Pons (tissue), 1 donor: ENCODE data around the gene PTPRN2.
"Not testable (repeated sequence)": the region's sequence is repeated elsewhere in the genome, so short reads cannot be mapped to it uniquely, and the experiment has no call there.

Experiments used
- DNase-seq: peaks from one replicate; pipeline ENCODE4 v3.0.0-alpha.2; 2016; ENCODE audit warnings: low spot score

The PTPRN2 gene

DNA sequence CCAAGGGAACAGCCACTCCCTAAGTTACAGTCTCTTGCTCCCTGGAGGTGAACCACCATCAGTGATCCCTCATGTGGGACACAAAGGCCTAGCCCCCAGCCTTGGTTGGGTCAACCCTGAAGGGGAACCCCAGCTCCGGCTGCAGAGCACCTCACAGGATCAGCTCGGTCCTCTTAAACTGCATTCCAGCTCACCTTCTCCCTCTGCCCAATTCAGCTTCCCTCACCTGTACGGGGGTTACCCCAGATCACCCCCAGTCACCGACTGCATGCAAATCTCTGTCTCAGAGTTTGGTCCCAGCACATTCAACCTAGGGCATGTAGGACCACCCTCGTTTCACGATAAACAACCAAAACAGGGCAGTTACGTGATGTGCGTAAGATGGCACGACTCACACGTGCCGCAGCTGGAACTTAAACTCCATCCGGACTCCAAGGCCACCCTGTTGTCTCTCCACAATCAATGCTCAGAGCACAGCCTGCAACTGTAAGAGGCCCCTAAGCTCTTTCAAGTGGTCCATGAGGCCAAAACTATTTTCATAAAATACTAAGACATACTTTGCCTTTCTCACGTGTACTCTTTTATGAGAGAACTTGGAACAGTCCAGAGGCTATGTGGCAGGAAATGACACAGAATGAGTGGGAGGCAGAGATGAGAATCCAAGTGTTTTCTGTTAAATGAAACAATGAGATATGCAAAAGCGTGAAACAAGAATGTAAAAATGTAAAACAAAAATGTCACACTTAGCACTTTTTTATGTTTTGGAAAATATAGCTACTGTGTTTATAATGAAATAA, 285.2 kb downstream of the PTPRN2 start:
- no peak for DNase-seq

DNA sequence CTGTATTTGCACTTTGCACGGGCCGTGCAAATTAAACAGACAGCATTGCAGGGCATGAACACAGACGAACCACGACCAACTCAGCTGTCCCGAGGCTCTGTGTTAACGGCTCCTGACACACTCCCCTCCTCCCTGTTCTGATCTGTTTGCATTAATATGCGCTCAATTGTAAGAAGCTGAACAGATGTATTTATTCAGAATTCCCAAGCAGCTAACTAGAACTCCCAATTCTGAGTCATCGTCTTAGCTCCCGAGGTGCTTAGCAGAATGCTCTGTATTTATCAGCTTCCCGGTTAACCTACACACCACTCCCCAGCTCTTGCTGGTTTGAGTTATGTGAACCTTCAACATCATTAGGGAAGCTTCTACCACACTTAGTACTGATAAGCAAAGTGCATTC, 286.4 kb downstream of the PTPRN2 start:
- DNase-seq = no peak

GRCh38 chr7:158300427-158300826, 287.2 kb downstream of the PTPRN2 start:
- DNase-seq = no peak

DNA sequence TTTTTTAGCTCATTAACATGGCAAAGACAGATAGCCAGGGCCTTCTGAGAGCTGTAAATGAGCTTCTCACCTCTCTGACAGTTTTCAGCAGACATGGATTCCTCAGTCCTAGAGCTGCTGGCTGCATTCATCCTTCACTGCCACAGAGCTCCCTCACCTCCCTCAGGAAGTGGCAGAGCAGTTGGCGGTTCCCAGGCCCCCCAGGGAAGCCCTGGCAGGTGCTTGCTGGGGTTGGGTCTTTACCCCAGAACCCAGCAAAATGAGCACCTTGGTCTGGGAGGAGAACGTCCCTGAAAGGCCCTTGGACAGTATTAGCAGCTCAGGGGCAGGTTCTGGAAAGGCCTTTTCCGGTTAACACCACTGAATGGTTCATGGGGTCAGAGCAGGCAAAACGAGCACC, 288.0 kb downstream of the PTPRN2 start:
- no peak for DNase-seq

DNA sequence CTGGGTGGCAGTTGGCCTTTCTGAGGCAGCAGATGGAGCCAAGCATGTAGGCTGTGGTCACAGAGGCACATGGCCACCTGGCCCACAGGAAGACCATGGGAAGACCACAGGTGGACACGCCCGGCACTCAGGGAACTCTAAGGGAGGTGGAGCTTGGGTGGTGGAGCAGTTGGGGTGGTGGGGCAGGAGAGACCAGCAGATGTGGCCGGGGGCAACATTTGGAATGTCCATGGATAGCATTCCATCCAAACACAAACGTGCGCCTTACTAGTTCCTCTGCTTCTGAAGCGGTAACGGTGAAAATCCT, 290.9 kb downstream of the PTPRN2 start:
- no peak for DNase-seq

DNA sequence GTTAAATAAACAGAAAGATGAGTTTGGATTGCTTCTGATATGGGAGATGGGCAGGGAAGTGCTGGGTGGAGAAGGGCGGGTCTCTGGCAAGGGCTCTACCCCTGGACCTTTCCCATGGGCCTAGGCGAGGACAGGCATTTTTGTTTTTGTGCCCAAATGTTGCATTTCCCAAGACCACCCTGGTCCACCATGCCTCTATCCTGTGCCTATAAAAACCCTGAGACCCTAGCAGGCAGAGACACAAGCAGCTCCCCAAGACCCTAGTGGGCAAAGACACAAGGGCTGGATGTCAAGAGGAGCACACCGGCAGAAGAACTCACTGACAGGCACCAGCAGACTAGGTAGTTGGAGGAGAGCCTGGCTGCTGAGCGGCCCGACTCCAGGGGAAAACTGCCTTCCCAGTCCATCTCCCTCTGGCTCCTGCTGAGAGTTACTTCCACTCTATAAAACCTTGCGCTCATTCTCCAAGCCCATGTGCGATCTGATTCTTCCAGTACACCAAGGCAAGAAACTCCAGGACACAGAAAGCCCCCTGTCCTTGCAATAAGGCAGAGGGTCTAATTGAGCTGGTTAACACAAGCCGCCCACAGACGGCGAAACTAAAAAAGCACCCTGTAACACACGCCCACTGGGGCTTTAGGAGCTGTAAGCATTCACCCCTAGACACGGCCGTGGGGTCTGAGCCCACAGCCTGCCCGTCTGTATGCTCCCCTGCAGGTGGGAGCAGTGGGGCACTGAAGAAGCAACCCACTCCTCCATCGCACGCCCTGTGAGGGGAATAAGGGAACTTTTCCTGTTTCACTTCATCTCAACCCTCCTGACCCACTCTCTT, 291.4 kb downstream of the PTPRN2 start:
- no peak for DNase-seq

GRCh38 chr7:158294468-158295215, 293.0 kb downstream of the PTPRN2 start:
- DNase-seq = not testable (repeated sequence)

- no peak for DNase-seq
These were observed 294.7 kb downstream of the PTPRN2 start for GRCh38 chr7:158292948-158293347.

- no peak for DNase-seq
These were observed 295.6 kb downstream of the PTPRN2 start for GRCh38 chr7:158291998-158292397.

GRCh38 chr7:158289761-158290523, 297.7 kb downstream of the PTPRN2 start:
- DNase-seq = no peak

DNA sequence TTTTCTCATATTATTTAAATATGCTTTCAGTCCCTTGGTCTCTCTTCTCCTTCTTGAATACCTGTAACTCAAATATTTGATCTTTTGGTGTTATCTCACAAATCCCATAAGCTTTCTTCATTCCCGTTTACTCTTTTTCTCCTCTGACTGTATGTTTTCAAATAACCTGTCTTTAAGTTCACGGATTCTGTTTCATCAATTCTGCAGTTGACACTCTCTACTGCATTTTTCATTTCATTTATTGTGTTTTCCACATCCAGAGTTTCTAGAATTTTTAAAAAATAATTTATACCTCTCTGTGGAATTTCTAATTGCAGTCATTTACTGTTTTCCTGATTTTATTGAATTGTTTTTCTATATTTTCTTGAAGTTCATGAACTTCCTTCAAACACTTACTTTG, 298.4 kb downstream of the PTPRN2 start:
- no peak for DNase-seq

DNA sequence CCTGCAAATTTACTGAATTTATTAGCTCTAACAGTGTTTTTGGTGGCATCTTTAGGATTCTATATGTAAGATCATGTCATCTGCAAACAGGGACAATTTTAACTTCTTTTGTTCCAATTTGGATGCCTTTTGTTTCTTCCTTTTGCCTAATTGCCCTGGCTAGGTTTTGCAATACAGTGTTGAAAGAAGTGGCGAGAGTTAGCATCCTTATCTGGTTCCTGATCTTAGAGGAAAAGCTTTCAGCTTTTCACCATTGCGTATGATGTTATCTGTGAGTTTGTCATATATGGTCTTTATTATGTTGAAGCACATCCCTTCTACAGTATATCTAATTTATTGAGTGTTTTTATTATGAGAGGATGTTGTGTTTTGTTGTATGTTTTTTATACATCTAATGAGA, 301.4 kb downstream of the PTPRN2 start:
- no peak for DNase-seq

- no peak for DNase-seq
These were observed 302.2 kb downstream of the PTPRN2 start for GRCh38 chr7:158285383-158285770.

DNA sequence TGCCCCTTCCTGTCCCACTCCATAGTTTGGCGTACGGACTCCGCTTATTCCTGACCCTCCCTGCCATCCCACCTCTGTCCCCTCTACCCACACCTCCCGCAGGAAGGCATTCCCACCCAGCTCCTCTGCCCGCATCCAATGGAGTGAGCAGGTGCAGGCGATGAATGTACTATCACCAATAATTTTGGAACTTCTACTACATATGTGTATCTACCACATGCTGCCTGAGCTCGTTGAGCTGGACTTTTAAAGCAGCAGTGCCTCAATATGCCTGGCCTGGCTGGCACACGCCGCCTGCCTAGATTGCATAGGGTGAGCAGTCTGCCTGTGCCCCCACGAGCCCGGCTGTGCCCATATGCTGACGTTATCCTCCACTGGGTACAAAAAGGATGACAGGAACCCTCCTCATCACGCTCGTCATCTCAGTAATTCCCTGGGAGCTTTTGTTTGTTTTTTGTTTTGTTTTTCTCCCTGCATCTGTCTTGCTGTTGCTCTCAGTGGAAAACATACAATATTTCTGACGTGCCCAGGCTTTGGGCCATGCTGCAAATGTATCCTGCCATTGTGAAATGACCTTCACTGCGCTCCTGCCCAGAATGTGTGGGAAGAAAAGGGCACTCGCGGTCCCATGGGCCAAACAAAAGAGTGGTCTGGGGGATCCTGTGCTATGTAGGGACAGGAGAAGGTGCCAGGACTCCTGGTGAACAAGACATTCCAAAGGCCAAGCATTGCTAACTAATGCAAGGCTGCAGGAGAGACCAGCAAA, 302.8 kb downstream of the PTPRN2 start:
- DNase-seq = no peak

DNA sequence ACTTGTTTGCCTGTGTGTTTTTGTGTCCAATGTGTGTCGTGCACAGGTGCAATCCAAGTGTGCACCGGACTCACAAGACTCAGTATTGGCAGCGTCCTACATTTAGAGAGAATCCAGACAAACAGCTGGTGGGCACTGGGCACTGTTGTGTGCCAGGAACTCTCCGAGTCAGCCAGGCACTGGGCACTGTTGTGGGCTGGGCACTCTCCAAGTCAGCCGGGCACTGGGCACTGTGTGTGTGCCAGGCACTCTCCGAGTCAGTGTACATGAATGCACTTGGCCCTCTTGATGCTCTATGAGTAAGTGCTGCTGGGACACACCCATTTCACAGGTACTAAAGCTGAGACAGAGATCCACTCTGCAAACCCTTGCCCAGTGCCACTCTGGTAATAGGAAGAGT, 303.5 kb downstream of the PTPRN2 start:
- no peak for DNase-seq

- no peak for DNase-seq
These were observed 304.3 kb downstream of the PTPRN2 start for GRCh38 chr7:158283016-158283974.

DNA sequence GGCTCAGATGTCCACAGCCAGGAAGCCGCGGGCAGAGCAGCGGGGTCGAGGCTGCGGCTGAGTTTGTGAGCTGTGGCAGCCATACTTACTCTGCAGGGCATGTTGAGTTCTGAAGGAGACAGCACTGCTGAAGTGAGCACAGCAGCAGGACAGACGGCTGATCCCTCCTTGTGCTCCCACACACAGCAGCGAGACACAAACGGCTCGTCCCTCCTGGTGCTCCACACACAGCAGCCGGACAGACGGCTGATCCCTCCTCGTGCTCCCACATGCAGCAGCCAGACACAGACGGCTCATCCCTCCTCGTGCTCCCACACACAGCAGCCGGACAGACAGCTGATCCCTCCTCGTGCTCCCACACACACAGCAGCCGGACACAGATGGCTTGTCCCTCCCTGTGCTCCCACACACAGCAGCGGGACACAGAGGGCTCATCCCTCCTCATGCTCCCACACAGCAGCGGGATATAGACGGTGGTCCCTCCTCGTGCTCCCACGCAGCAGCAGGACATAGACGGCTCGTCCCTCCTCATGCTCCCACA, 305.1 kb downstream of the PTPRN2 start:
- DNase-seq = no peak

DNA sequence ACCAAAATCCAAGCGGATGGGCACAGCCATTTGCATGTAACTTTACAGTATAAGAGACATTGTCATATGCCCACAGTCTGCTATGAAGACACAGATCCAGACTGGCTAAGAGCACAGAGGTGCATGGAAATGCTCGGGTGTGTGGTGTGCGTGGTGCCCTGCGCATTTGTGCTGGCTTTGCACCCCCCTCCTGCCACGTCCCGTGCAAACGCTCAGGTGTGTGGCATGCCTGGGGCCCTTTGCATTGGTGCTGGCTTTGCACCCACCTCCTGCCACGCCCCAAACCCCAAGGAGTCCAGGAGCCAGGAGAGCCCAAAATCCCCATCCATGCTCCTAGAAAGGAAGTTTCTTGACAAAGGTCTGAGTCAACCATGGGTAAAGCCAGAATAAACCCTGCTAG, 306.2 kb downstream of the PTPRN2 start:
- DNase-seq = no peak

GRCh38 chr7:158280448-158281144, 307.0 kb downstream of the PTPRN2 start:
- no peak for DNase-seq
